ENCODE data around the gene OR8G1. TPM values are rescaled to one million over a fixed set of nuclear protein-coding genes. Genes with fewer than 3 reads are reported as not detected.

Gene OR8G1
- polyA plus RNA-seq, 1 donor (not counting 4 experiments of a cell fraction or from before 2014, with no cell fraction given) = not detected

GRCh38 chr11:124210421-124210820 is 30.5 kb upstream of the OR8G1 start:
- H3K9me3 ChIP-seq (ENCODE audit: control insufficient read depth, low read depth, low read length) = no peaks in the 10 kb centered on the region
- DNase-seq (ENCODE audit: low read depth, low spot score) = no peak
- no peak overlapping the region for H2AFZ ChIP-seq (ENCODE audit: control insufficient read depth, low read length)
- dilution Hi-C loops (cut with MboI; ENCODE audit: extremely low pct_ligation_motif_present, low sequenced_read_pairs) = no loop called here
- FAIRE-seq = no peak
- H3K4me3 ChIP-seq (ENCODE audit: control insufficient read depth in 2 of 3, extremely low read depth in 1 of 3, insufficient read depth in 2 of 3, low read depth in 1 of 3, low read length in 3 of 3) = no peak overlapping the region
- TF ChIP-seq EZH2 (IDR thresholded peaks at IDR 0.05; ENCODE audit: low read length) (no peak), CTCF (optimal IDR thresholded peaks at IDR 0.05 in 1 of 3, IDR thresholded peaks at IDR 0.05 in 1 of 3, conservative IDR thresholded peaks at IDR 0.05 in 1 of 3; ENCODE audit: extremely low read depth in 1 of 3, insufficient read depth in 2 of 3, low read length in 3 of 3) (no peak)
- no peaks in the 10 kb centered on the region for H4K20me1 ChIP-seq (ENCODE audit: control insufficient read depth, extremely low read depth, insufficient read depth, low read length)
- no peaks in the 10 kb centered on the region for H3K79me2 ChIP-seq (ENCODE audit: control insufficient read depth, insufficient read depth, low read length)
- no peaks in the 10 kb centered on the region for H3K36me3 ChIP-seq (ENCODE audit: control insufficient read depth in 2 of 2, extremely low read depth in 1 of 2, insufficient read depth in 2 of 2, low read length in 2 of 2)
- H3K9ac ChIP-seq (ENCODE audit: control insufficient read depth, extremely low read depth, insufficient read depth, low read length) = no peak overlapping the region
- no peaks in the 10 kb centered on the region for H3K4me1 ChIP-seq (ENCODE audit: control insufficient read depth, extremely low read depth, insufficient read depth, low read length)
- H3K27me3 ChIP-seq (ENCODE audit: control insufficient read depth, extremely low read depth, insufficient read depth, low read length) = no peaks in the 10 kb centered on the region
- no peaks in the 10 kb centered on the region for H3K9me1 ChIP-seq (ENCODE audit: control insufficient read depth, extremely low read depth, insufficient read depth, low read length)
- H3K27ac ChIP-seq (ENCODE audit: control insufficient read depth, insufficient read depth, low read length) = no peak overlapping the region
- H3K4me2 ChIP-seq (ENCODE audit: control insufficient read depth, extremely low read depth, insufficient read depth, low read depth, low read length) = no peak overlapping the region

- Histone ChIP-seq H3K4me2 (ENCODE audit: control insufficient read depth, extremely low read depth, insufficient read depth, low read depth, low read length) (no peak overlapping the region), H3K9ac (ENCODE audit: control insufficient read depth, extremely low read depth, insufficient read depth, low read length) (no peak overlapping the region), H3K9me3 (ENCODE audit: control insufficient read depth, low read depth, low read length) (no peaks in the 10 kb centered on the region), H3K79me2 (ENCODE audit: control insufficient read depth, insufficient read depth, low read length) (no peaks in the 10 kb centered on the region), H3K27me3 (ENCODE audit: control insufficient read depth, extremely low read depth, insufficient read depth, low read length) (no peaks in the 10 kb centered on the region), H4K20me1 (ENCODE audit: control insufficient read depth, extremely low read depth, insufficient read depth, low read length) (no peaks in the 10 kb centered on the region), H3K9me1 (ENCODE audit: control insufficient read depth, extremely low read depth, insufficient read depth, low read length) (no peaks in the 10 kb centered on the region), H3K4me3 (ENCODE audit: control insufficient read depth in 2 of 3, extremely low read depth in 1 of 3, insufficient read depth in 2 of 3, low read depth in 1 of 3, low read length in 3 of 3) (no peak overlapping the region), H3K4me1 (ENCODE audit: control insufficient read depth, extremely low read depth, insufficient read depth, low read length) (no peaks in the 10 kb centered on the region), H2AFZ (ENCODE audit: control insufficient read depth, low read length) (no peak overlapping the region), H3K27ac (ENCODE audit: control insufficient read depth, insufficient read depth, low read length) (no peak overlapping the region), H3K36me3 (ENCODE audit: control insufficient read depth in 2 of 2, extremely low read depth in 1 of 2, insufficient read depth in 2 of 2, low read length in 2 of 2) (no peaks in the 10 kb centered on the region)
- FAIRE-seq = no peak
- dilution Hi-C loops (cut with MboI; ENCODE audit: extremely low pct_ligation_motif_present, low sequenced_read_pairs) = no loop called here
- no peak for TF ChIP-seq CTCF (optimal IDR thresholded peaks at IDR 0.05 in 1 of 3, IDR thresholded peaks at IDR 0.05 in 1 of 3, conservative IDR thresholded peaks at IDR 0.05 in 1 of 3; ENCODE audit: extremely low read depth in 1 of 3, insufficient read depth in 2 of 3, low read length in 3 of 3)
- no peak for TF ChIP-seq EZH2 (IDR thresholded peaks at IDR 0.05; ENCODE audit: low read length)
- no peak for DNase-seq (ENCODE audit: low read depth, low spot score)
Observed at GRCh38 chr11:124211321-124211720, 29.6 kb upstream of the OR8G1 start.

All from keratinocyte (primary cell).